ENCODE results near the gene TCF7L2.
A peak's percentile ranks its signal among the peaks of the same experiment; 100 is the strongest.

The TCF7L2 gene

DNA sequence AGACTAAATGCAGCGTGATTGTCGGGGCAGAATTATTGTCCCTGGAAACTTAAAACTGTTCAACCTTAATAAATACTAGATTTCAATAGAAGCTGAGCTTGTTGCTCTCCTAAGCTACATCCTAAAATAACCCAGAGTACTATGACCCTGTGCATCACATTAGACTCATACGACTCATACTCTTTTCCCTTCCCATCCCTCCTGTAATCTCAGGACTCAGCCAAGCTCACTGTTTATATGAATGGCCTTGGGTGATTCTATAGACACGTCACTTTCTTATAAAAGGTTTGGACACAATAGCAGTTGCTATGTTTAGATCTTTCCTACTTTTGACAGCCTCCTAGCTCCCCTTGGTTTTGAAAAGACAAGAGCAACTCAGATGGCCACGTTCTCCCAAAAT lies 17.2 kb downstream of the TCF7L2 start:
- DNase-seq: no peak

DNA sequence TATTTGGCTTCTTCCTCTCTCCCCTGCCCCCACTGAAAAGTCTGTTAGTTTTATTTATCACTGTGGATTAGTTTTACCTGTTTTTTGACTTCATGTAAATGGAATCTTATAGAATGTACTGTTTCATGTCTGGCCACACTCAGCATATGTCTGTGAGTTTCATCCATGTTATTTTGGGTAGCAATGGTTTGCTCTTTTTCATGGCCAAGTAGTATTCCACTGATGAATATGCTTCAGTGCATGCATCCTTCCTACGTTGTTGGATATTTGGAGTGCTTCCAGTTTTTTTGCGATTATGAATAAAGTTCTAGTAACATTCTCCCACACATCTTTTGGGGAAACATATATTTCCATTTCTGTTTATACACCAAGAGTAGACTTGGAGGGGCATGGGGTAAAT lies 19.1 kb downstream of the TCF7L2 start:
- no peak for DNase-seq

DNA sequence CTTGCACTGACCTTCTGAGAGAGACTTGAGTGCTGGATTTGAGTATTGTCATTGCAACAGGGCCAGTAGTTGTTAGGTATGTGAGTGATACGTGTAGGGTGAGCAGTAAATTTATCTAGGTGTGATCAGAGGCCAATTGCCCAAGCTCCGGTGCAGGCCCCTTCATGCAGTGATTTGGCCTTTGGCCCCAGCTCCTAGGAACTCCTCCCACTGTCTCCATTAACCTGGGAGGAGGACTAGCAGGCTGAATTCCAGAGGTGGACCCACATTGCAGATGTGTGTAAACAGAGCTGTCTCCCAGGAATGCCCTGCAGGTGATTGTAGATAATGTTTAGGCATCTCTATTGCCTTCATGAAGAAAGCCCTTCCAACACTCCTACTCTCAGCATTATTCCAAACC lies 19.5 kb downstream of the TCF7L2 start:
- no peak for DNase-seq

DNA sequence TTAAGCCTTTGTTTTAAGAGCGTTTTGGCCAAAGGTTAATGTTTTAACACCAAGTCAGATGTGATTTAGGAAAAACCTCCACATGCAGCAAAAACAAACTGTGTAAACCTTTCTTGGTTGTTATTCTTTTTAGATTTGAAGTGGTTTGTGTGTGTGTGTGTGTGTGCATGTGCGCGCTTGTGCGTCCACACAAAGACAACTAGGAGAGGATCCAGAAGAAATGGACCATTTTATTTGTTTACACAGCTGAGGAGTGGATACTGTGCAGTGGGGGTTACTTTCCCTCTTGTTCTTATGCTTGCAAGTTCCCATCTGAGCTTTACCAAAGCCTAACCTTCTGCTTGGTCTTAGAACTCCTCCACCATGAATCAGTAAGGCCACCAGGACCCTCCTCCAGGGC lies 20.0 kb downstream of the TCF7L2 start:
- no peak for DNase-seq

DNA sequence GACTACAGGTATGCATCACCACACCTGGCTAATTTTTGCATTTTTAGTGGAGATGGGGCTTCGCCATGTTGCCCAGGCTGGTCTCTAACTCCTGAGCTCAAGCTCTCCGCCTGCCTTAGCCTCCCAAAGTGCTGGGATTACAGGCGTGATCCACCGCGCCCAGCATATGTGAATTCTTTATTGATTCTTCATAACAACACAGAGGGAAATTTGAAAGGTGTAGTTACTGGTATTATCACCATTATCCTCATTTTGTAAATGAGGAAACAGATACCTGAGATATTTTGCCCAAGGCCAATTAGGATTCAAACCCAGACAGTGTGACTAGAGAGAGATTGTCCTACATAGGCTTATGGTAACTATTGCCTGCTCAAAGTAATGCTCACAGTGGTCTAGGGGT lies 22.6 kb downstream of the TCF7L2 start:
- no peak for DNase-seq

DNA sequence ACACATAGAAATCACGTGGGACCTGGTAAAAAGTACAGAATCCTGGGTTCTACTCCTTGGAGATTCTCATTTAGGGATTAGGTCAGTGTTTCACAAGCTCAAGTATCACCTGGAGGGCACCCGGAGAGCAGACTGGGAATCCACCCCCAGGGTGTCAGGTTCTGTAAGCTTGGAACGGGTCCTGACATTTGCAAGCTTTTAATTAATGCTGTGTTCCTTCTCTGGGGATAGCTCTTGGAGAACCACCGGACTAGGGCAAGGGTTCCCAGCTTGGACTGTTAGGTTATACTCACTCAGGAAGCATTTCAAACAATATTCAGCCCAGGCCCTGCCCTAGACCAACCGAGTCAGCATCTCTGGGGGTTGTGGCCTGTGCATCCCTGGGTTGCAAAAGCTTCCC lies 23.0 kb downstream of the TCF7L2 start:
- DNase-seq: no peak

DNA sequence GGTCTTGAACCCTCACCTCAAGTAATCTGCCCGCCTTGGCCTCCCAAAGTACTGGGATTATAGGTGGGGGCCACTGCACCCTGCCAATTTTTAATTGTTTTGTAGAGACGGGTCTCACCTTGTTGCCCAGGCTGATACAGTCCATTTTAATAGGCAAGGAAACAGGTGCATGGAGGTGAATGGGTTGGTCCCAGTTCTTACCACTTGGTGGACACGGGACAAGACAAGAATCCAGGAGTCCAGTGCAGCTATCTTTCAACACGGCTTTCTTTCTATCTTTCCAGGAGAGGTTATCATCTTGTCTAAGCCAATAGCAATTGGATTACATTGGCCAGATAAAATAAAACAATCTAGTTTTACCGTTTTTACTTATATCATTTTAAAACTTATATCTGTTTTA lies 23.8 kb downstream of the TCF7L2 start:
- no peak for DNase-seq

DNA sequence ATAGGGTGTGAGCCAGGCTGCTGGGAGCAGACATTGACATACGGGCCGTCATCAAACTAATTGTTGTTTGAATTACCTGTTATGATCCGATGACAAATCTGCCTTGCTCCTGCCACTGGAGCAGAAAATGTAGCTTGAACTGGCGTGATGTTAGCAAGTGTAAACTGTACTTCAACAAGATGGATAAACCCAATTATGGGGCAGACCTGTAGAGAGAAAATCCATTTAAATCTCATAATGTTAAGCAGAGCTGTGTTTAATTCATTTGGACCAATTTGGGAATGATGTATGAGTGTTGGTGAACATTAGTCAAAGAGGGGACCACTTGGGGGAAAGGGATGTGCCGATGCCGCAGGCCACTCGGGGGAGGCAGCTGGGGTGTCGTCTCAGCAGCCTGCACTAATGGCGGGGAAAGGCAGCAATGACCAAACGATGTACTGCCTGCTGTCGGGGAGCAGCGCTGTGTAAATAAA lies 27.4 kb downstream of the TCF7L2 start:
- DNase-seq: peak; percentile 67

DNA sequence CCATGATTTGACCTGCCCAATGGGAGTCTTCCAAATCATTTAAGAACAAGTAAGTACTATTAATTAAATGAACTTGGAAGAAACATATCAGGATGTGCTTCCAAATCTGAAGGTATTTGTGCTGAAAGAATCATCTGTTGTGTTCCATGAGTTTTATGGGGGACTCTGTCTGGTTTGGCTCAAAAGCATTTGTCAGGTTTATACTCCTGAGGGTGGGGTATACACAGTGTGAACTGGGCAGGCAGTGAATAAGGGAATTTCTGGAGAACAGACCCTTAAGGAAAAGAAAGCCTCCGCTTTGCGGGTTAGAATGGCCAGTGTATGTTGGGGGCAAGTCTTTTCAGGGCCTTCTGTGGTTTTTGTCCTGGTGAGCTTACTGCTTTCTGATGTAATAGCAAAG lies 29.9 kb downstream of the TCF7L2 start:
- no peak for DNase-seq

DNA sequence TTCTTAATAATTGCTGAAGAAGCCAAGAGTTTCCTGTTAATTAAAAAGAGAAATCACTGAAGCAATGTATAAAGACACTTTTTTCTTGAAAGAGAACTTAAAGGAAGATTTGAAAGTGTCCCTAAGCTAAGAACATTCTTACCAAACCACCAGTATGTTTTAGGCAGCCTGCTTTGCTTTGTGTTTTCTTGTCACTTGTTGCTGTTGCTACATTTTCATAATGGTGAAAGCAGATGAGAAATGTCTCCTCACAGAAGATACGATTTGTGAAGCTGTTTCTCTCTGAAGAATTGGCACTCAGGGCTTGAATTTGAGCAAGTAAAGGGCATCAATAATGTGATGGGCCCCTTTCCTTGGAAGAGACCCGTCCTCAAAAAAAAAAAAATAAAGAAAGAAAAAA lies 30.9 kb downstream of the TCF7L2 start:
- no peak for DNase-seq

DNA sequence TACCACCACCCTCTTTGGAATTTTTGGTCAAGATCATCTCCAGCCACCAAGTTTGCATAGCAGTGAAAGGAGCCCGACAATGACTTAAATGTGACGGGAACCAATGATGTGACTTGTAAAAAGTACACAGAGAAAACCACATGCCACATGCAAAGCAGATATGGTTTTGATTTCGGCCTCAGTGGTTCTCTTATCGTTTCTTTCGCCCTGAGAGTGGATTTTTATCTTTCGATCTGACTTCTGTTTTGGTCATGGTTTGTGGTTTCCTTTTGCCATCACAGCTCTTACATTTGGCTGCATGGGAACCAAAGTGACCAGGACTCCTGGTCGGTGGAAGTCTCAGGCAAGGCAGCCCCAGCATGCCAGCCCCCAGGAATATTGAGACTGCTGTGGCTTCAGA lies 31.5 kb downstream of the TCF7L2 start:
- DNase-seq: no peak

DNA sequence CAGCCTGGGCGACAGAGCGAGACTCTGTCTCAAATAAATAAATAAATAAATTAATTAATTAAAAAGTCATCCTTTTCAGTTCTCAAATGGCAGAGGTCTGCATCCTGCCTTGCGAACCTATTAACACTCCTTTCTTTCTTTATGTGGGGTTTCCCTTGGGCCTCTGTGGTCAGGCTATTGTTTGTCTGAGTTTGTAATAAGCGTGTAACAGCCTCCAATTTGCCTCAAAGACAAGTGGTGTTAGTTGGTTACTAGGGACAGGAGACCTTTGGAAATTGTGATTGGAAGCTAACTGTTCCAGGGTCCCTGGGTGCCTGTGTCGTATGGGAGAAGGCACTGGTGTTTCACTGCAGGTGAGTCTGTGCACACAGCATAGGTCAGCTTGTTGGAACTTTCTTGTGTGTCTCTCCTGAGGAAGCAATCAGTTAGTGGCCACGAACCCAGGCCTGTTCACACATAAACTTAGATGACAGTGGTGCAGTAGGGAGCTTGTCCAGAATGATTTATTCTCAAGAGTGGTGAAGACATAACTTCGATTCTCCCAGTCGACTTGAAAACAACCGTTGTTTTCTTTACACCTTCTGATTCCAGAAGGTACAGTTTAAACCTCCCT lies 33.5 kb downstream of the TCF7L2 start:
- no peak for DNase-seq

DNA sequence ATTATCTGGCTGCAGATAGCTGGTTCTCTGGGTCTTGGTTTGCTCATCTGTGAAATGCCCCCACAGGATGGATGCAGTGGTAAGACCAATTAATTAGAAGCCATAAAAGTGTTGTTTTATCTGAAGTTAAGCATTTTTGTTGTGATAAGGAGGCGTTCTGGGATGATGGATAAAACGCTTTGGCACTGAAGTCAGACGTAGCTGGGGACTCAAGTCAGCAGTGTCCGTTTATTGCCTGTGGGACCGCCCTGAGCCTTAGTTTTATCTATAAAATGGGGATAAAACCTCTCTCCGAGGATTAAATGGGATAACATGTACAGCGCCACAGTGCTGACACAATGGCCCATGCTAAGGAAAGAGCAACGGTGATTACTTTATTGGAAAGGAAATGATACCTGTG lies 34.7 kb downstream of the TCF7L2 start:
- no peak for DNase-seq

DNA sequence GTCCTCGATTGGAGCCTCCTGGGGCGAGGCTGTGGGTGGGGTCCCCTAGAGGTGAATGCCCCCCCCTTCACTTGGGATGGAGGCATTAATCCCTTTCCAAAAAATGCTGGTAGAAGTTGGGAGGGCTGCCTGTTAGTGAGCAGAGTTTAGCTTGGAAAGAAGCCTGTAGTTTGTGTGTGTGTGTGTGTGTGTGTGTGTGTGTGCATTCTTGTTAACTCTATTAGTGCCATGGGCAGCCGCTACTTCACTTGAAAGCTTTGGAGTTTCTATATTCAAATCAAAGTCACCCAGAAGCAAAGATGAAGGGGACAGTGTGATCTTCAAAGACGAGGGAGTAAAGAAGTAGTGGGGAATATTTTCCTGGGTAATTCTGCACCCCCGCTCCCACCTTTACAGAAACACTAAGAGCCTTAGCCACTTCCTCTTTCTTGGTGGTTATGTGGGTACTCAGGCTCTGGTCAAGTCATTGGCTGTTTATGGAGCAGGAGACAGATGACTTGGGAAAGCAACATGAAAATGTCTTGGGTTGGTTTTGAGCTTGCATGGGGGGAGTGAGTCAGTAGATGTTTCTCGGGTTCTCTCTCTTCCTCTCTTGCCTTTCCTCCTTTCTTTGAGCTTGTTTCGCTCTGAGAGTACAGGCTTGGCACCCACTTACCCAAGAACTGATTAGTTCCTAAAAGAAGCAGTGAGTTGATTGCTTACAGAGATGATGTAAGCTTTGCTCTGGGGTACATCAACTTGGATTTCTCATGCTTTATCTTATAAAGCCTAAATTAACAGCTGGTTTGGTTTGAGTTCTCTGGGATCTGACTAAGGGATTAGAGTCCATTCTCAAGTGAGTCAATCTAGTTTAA lies 35.9 kb downstream of the TCF7L2 start:
- no peak for DNase-seq

DNA sequence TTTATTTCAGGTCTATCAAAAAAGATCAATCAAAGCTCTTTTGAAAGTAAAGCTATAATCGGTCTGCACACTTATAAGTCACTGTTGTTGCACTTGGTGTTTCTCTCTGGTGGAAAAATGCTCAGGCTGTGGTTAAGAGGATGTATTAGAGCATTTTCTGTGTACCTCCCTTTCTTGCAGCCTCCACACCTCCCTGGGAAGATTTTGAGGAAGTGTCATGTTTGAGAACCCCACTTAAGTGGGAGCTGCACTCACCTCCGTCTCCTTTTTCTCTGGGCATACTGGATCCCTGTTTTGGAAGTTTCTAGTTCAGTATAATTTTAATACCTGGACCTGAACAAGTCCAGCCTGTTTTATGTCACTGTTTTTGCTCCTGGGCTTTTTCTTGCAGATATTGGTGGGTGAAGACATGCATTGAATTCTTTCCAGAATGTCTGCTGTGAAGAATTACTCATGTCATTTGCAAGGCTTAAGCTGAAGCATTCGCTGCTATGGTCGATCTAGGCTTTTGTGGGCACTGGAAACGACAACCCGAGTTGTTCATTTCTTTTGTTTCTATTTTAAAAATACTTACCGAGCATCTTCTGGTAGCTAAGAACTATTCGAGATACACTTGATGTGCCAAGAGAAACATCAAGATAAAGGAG lies 36.6 kb downstream of the TCF7L2 start:
- no peak for DNase-seq

DNA sequence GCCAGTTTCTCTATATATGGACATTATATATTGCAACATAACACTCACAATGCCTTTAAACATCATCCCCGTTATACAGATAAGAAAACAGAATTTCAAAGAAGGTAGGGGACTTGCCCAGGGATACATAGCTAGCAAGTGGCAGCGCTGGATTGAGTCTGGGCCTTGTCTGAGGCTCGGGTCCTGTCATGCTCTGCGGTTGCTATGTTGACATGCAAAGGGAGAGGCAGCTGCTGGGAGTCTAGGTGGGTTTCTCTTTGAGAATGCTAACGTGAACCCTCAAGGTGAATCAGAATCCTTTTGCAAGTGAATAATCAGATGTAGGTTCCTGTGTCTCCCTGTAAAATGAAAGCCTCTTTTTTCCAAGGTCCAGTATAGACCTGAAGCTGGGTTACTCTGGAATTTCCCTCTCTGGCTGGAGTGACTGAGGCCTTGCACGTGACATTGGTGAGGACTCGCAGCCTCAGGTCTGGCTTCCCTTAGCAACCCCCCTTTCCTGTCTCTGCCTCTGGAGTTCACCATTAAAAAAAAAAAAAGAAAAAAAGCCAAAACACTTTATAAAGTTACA lies 38.9 kb downstream of the TCF7L2 start:
- DNase-seq: no peak

DNA sequence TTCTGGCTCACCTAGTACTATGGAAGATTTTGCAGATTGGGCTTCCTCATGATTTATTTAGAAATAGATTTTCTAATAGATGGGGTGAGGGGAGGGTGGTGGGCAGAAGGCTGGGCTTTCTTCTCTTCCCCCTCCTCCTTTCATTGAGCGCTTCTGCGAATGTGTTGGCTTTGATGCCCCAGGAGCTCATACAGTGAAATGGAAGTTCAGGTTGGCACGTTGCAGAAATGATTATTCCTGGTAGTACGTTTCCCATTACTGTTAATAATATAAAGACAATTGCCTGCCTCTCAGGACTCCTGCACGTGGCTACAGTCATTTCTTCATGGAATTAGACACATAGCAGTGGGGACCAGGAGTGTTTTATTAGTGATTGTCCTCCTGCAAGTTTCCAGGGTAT lies 39.8 kb downstream of the TCF7L2 start:
- no peak for DNase-seq

DNA sequence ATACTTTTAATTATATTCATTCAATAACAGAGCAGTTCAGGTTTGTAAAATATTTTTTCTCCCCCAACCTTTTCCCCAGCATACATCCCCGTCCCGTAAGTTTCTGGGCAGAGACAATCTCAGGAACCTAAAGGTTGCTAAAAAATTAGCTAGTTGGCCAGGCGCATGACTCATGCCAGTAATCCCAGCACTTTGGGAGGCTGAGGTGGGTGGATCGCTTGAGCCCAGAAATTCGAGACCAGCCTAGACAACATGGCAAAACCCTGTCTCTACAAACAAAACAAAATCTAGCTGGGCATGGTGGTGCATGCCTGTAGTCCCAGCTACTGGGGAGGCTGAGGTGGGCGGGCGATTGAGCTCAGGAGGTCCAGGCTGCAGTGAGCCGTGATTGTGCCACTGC lies 40.2 kb downstream of the TCF7L2 start:
- no peak for DNase-seq

DNA sequence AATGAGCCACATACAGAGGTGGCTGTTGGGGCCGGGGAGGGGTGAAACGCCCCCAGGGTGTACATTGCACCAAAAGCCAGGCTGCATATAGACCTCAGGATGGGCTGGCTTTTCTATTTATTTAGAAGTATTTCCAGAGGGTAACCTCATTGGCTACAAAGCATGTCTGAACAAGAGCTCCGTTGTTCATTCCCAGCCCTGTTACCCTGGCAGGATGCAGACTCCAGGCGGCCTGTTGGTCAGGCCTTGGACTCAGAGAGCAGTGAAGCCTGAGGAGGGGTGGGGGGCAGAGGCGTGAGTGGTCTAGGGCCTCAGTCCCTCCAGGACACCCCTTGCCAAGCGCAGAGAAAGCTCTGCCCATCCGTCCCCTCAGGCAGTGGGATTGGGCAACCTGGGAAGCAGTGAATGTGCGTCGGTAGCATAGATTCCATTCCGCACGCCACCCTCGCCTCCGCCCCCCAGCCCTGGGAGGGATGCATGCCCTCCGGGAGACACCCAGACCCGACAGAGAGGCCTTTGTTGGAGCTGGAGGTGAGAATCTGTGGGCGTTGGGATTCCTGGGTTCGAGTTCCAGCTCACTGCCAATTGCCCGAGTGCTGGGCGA lies 41.9 kb downstream of the TCF7L2 start:
- DNase-seq: no peak

DNA sequence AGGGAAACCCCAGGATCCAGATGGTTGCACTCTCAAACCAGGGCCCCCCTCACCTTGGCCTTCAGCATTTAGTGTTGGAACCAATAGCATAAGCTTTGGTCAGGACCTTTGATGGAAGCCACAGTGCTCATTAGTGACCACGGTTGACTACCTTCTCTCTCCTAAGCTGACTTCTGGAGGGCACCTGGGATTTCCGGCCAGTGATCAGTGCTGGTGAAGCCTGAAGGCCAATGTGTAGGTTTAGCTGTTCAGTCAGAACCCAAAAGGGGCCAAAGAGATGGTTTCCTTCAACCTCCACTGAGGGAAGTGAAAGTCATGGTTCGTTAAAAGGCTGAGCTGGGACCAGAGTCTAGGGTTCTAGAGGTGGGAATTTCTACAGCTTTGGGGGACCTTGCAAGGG lies 46.4 kb downstream of the TCF7L2 start:
- no peak for DNase-seq

DNA sequence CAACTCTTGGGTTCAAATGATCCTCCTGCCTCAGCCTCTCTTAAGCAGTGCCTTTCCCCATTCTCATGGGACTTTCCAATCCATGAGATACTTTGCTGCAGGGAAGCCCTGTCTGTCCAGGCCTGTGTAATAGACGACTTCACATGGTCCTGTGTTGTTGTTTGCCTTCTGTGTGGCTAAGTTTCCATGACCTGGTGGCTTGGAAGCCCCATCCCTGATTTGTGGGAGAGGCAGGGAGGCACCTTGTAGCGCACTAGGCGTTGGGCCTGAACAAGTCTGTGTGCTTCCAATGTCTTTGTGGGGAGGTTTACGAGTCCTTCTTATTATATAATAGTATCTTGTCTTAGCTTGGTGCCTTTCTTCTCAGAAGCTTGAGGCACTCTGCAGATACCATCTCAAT lies 49.1 kb downstream of the TCF7L2 start:
- no peak for DNase-seq

DNA sequence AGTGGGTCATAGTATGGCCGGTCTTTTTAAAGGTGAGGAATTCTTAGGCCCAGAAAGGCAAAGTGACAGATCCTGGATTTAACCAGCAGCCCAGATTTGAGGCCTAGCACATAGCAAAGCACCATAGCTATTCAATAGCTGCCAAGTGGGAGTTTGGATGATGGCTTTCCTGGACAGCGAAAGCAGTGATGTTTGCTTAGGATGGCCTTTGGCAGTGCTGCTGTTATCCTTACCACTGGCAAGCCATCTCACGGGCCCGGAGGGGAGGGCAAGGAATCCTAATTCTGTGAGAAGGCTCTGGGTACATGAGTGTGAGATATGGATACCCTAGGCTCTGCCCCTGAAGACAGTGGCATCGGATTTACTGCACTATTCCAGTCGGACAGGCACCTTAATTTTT lies 50.4 kb downstream of the TCF7L2 start:
- DNase-seq: no peak

DNA sequence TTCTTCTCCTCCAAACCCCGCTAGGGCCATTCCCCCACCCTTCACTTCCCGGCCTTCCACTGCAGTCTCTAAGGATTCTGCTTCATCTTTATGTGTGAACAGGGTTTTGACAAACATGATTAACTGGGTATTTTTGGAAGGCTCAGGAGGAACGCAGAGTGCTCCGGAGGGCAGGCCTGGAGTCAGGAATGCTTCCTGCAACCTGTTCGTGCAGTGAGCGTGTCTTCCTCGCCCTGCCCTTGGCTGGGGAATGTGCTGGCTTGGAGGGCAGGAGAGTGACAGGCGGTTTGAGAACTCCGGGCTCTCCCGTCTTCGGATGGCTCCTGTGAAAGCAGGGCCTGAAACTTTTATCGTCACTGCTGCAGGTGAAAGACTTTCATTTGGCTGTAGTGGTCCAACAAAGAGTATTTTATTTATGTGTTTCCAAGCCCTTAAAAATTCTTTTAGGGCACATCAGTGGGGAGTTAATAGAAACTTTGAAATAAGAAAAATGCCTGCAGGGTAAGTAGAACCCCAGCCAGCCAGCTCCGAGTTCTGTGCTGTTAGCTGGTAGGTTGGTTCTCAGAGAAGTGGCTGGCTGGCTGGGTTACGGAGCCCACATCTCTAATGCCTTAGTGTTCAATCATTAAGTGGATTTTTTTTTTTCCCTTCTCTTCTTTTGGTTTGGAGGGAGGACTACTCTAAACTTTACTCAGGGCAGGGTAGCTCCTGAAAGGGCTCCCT lies 51.0 kb downstream of the TCF7L2 start:
- peak; percentile 51 for DNase-seq
